ENCODE data around the gene CFAP92. TPM values are rescaled to one million over a fixed set of nuclear protein-coding genes. Genes with fewer than 3 reads are reported as not detected.
A peak's percentile ranks its signal among the peaks of the same experiment; 100 is the strongest.

Gene CFAP92
- polyA plus RNA-seq, 1 experiment = 0.10 TPM

DNA sequence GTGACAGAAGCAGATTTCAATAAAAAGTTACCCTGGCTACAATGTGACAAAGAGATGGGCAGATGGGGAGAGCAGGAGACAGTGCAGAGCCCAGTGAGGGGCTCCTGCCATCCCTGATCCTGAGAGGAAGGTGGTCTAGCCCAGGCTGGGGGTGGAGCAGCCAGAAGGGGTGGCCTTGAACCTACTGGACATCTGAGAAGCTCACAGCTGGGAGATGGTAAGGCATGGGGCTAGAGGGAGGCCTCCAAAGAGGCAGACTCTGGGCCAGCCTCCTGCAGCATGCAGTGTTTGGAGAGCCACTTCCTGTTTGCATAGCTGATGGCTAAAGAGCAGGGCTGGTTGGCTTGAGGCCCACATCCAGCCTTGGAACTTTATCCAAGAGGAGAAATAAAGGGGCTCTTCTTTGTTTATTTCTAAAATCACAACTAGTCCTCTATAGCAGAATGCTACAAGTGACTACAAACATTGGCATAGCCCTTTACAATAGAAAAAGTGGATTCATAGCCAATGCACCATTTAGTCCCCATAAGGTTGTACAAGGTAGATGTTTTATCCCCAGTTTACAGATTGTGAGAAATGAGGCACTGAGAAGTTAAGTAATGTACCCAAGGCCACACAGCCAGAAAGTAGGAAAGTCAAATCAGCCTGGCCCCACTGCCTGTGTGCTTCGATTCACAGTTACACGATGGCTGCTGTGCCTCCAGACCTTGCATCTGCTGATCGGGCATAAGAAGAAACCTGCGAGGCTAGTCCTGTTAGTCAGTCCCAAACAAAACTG is 11.8 kb upstream of the CFAP92 start:
- H3K9me3 ChIP-seq (ENCODE audit: control insufficient read depth, insufficient read depth, low read length) = no peaks in the 10 kb centered on the region; the same call in 1 of the 2 replicates
- peak; percentile 29 for DNase-seq (ENCODE audit: low read depth, low spot score)
- no peak overlapping the region for H3K27ac ChIP-seq (ENCODE audit: low read depth, low read length)
- H3K27me3 ChIP-seq (ENCODE audit: control insufficient read depth, insufficient read depth, low read length) = peaks cover 58% of the 10 kb centered on the region
- TF ChIP-seq, protein P1, sequence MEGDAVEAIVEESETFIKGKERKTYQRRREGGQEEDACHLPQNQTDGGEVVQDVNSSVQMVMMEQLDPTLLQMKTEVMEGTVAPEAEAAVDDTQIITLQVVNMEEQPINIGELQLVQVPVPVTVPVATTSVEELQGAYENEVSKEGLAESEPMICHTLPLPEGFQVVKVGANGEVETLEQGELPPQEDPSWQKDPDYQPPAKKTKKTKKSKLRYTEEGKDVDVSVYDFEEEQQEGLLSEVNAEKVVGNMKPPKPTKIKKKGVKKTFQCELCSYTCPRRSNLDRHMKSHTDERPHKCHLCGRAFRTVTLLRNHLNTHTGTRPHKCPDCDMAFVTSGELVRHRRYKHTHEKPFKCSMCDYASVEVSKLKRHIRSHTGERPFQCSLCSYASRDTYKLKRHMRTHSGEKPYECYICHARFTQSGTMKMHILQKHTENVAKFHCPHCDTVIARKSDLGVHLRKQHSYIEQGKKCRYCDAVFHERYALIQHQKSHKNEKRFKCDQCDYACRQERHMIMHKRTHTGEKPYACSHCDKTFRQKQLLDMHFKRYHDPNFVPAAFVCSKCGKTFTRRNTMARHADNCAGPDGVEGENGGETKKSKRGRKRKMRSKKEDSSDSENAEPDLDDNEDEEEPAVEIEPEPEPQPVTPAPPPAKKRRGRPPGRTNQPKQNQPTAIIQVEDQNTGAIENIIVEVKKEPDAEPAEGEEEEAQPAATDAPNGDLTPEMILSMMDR (IDR thresholded peaks at IDR 0.05; ENCODE audit: low read depth, low read length) = no peak
- ChIA-PET CTCF (no interaction called here), POLR2A (interaction anchor here (0.6 to 1.0 kb wide), 2 partner anchors 9 to 807 kb away, joined by 3 to 6 read pairs; no protein-coding TSS in a partner anchor)
- H3K4me3 ChIP-seq (ENCODE audit: low read depth, low read length) = no peak overlapping the region

DNA sequence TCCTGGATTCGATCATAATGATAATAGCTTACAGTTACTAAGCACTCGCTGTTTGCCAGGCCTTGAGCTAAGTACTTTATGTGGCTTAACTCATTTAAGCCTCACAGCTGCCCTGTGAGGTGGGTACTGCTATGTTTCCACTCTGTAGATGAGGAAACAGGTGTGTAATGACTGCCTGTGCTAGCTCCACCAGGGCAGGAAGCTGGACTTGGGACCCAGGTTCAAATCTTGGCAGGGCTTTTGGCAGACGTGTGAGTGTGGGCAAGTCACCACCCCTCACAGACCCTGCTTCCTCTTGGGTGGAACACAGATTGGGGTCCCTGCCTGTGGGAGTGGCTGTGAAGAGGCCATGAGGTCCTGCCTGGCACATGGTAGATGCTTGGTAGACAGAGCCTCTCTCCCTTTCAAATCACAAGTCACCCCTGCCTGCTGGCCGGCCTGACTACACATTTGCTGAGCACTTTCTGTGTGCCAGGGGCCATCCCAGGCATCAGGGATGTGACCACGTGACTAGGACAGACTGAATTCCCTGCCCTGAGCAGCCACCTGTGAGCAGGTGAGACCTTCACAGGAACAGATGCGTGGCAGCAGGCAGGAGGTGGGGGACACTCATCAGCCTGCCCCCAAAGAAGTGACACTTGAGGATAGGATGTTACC is 10.9 kb upstream of the CFAP92 start:
- POLR2A ChIA-PET = interaction anchor here (1.0 to 1.2 kb wide), 2 partner anchors 8 to 16 kb away, joined by 3 read pairs; no protein-coding TSS in a partner anchor
- CTCF ChIA-PET = interaction anchor here (0.6 kb wide), 1 partner anchor 940 kb away, joined by 3 read pairs; no protein-coding TSS in a partner anchor
- no peak overlapping the region for H3K4me3 ChIP-seq (ENCODE audit: low read depth, low read length)
- no peak for DNase-seq (ENCODE audit: low read depth, low spot score)
- TF ChIP-seq, protein P1 (IDR thresholded peaks at IDR 0.05; ENCODE audit: low read depth, low read length) = no peak
- H3K27ac ChIP-seq (ENCODE audit: low read depth, low read length) = no peak overlapping the region
- peaks cover 66% of the 10 kb centered on the region for H3K27me3 ChIP-seq (ENCODE audit: control insufficient read depth, insufficient read depth, low read length)
- H3K9me3 ChIP-seq (ENCODE audit: control insufficient read depth, insufficient read depth, low read length) = no peaks in the 10 kb centered on the region; the same call in 1 of the 2 replicates

DNA sequence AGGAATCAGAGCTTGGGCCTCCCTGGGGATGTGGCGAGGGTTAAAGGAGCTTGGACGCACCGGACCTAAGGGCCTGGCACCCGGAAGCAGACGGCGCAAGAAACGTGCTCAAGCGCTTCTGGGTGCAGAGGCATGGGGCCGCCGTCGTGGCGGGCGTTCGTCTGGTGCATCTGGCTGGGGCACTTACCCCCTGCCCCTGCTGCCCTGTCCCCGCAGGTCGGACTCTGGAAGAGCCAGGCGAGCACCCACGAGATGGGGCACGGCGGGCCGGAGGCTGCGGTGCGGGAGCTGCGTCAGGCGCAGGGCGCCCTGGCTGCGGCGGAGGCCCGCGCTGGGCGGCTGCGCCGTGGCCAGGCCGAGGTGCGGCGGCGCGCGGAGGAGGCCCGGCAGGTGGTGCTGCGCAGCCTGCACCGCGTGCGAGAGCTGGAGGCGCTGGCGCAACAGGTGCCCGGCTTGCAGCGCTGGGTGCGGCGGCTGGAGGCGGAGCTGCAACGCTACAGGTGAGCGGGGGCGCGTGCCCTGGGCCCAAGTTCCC is 9.8 kb upstream of the CFAP92 start:
- ChIA-PET POLR2A (no interaction called here), CTCF (no interaction called here)
- H3K9me3 ChIP-seq (ENCODE audit: control insufficient read depth, insufficient read depth, low read length) = no peaks in the 10 kb centered on the region; the same call in 1 of the 2 replicates
- H3K4me3 ChIP-seq (ENCODE audit: low read depth, low read length) = no peak overlapping the region
- DNase-seq (ENCODE audit: low read depth, low spot score) = no peak
- no peak overlapping the region for H3K27ac ChIP-seq (ENCODE audit: low read depth, low read length)
- TF ChIP-seq, protein P1 (IDR thresholded peaks at IDR 0.05; ENCODE audit: low read depth, low read length) = no peak
- peaks cover 72% of the 10 kb centered on the region for H3K27me3 ChIP-seq (ENCODE audit: control insufficient read depth, insufficient read depth, low read length)

DNA sequence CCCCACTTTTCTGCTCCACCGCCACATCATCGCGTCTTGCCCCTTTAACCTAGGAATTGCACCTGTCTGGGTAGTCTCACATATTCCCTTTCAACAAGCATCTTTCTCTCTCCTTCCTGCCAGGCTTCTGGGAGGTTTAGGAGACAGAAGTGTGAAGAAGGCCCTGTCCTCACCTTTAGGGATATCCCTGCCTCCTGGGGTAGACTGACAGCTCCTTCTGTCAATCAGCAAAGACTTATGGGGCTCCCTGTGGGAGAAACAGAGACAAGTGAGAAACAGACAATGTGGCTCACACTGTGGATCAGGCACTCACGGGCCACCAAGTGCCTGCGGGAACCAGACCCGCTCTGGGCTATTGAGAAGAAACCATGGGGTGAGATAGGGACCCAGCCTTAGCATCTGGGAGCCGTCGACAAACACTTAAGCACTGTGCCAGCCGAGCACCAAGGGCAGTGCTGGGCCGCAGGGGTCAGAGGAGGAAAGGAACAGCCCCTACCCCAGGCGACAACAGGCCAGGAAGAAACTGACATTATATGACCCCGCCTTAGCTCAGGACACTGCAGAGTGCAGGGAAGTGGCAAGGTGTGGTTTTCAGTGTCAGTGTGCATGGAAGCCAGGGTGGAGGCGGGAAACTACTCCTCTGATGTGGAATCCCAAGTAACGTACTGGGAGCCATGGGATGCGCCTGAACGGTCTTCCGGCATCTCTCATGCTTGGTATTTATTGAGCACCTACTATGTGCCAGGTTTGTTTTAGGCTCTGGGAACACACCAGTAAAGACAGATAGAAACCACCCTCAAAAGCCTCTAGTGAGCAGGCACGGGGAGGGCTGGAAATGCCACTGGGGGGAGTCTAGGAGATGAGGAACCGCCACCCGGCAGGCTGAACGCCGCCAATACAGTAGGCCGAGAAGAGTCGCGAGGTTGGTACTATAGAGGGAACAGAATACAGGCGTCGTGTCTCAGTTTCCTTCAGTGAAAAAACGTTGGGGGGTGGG is 9.0 kb upstream of the CFAP92 start:
- no peak overlapping the region for H3K27ac ChIP-seq (ENCODE audit: low read depth, low read length)
- H3K27me3 ChIP-seq (ENCODE audit: control insufficient read depth, insufficient read depth, low read length) = peaks cover 71% of the 10 kb centered on the region
- POLR2A ChIA-PET = no interaction called here
- DNase-seq (ENCODE audit: low read depth, low spot score) = no peak
- TF ChIP-seq, protein P1 (IDR thresholded peaks at IDR 0.05; ENCODE audit: low read depth, low read length) = no peak
- H3K9me3 ChIP-seq (ENCODE audit: control insufficient read depth, insufficient read depth, low read length) = no peaks in the 10 kb centered on the region; the same call in 1 of the 2 replicates
- CTCF ChIA-PET = no interaction called here
- no peak overlapping the region for H3K4me3 ChIP-seq (ENCODE audit: low read depth, low read length)

Data from AG04450 (cell line).